Astrocyte (in vitro differentiated cells and primary cell): ENCODE measurements around the gene OLA1. TPM values are rescaled to one million over a fixed set of nuclear protein-coding genes. Genes with fewer than 3 reads are reported as not detected.

ENCODE experiments used
- DNase-seq: peaks from one replicate; pipeline ENCODE4 v3.0.0-alpha.2; 2010; ENCODE audit warnings: low read depth
- FAIRE-seq: peaks from 2 replicates; lab custom pipeline; 2011; peaks lifted over from hg19 to GRCh38; lab: Jason Lieb, UNC
- H2AFZ ChIP-seq: 2 replicates; pipeline ENCODE4 v1.6.0; 2012; ENCODE audit warnings: low read depth, low read length, inconsistent platforms
- H3K27ac ChIP-seq: 2 replicates; pipeline ENCODE4 v1.5.1; 2011; ENCODE audit warnings: low read depth, low read length, inconsistent platforms
- H3K27me3 ChIP-seq: 2 replicates; pipeline ENCODE4 v1.6.0; 2011; ENCODE audit warnings: low read length, inconsistent platforms; ENCODE audit not compliant: insufficient read depth
- H3K36me3 ChIP-seq: 2 replicates; pipeline ENCODE4 v1.5.1; 2011; ENCODE audit warnings: low read length, inconsistent platforms; ENCODE audit not compliant: insufficient read depth
- H3K4me1 ChIP-seq: 2 replicates; pipeline ENCODE4 v1.5.1; 2011; ENCODE audit warnings: low read length, inconsistent platforms; ENCODE audit not compliant: insufficient read depth
- H3K4me2 ChIP-seq: 2 replicates; pipeline ENCODE4 v1.6.0; 2012; ENCODE audit warnings: low read length, inconsistent platforms
- H3K4me3 ChIP-seq: 2 replicates; pipeline ENCODE4 v1.5.1; 2011; ENCODE audit warnings: low read depth, mild to moderate bottlenecking, low read length, inconsistent platforms; ENCODE audit not compliant: insufficient read depth
- H3K79me2 ChIP-seq: 2 replicates; pipeline ENCODE4 v1.6.0; 2012; ENCODE audit warnings: mild to moderate bottlenecking, low read length, inconsistent platforms; ENCODE audit not compliant: insufficient read depth
- H3K9ac ChIP-seq: 2 replicates; pipeline ENCODE4 v1.6.0; 2012; ENCODE audit warnings: mild to moderate bottlenecking, low read length, inconsistent platforms
- H3K9me3 ChIP-seq: 2 replicates; pipeline ENCODE4 v1.5.1; 2012; ENCODE audit warnings: low read depth, mild to moderate bottlenecking, low read length, inconsistent platforms; ENCODE audit not compliant: insufficient read depth
- H4K20me1 ChIP-seq: 2 replicates; pipeline ENCODE4 v1.6.0; 2012; ENCODE audit warnings: low read length, inconsistent platforms; ENCODE audit not compliant: insufficient read depth
- H3K27ac Mint-ChIP-seq: one replicate; pipeline ENCODE4 v1.8.0; 2021; ENCODE audit warnings: mild to moderate bottlenecking, mixed read lengths; ENCODE audit not compliant: unreplicated experiment
- H3K27me3 Mint-ChIP-seq: one replicate; pipeline ENCODE4 v1.8.0; 2021; ENCODE audit warnings: low read depth, mixed read lengths; ENCODE audit not compliant: unreplicated experiment
- H3K36me3 Mint-ChIP-seq: one replicate; pipeline ENCODE4 v1.8.0; 2021; ENCODE audit warnings: low read depth, mixed read lengths; ENCODE audit not compliant: unreplicated experiment
- H3K4me1 Mint-ChIP-seq: one replicate; pipeline ENCODE4 v1.8.0; 2021; ENCODE audit warnings: low read depth, mixed read lengths; ENCODE audit not compliant: unreplicated experiment
- H3K4me3 Mint-ChIP-seq: one replicate; pipeline ENCODE4 v1.8.0; 2021; ENCODE audit warnings: mild to moderate bottlenecking, moderate library complexity, mixed read lengths; ENCODE audit not compliant: unreplicated experiment
- H3K9me3 Mint-ChIP-seq: one replicate; pipeline ENCODE4 v1.8.0; 2021; ENCODE audit warnings: mild to moderate bottlenecking, mixed read lengths; ENCODE audit not compliant: unreplicated experiment
- CTCF ChIP-seq: IDR thresholded peaks from 2 replicates; pipeline ENCODE4 v1.5.1; 2011; ENCODE audit warnings: low read depth, mild to moderate bottlenecking, inconsistent platforms, low read length, moderate library complexity; ENCODE audit not compliant: insufficient read depth
- EZH2 ChIP-seq: IDR thresholded peaks from 2 replicates; pipeline ENCODE4 v1.6.1; 2012; ENCODE audit warnings: mild to moderate bottlenecking, low read length, inconsistent platforms; ENCODE audit not compliant: insufficient read depth
- total RNA-seq: library from RNA; stranded (reverse); gene quantifications from 2 replicates; pipeline ENCODE4 v1.2.1, GENCODE V29; 2021

OLA1 gene
- total RNA-seq, 1 donor from 2014 or later, result 104 TPM

GRCh38 chr2:174070281-174070680 is 178.1 kb downstream of the OLA1 start:
- Mint-ChIP-seq H3K27me3 (no peaks in the 10 kb centered on the region), H3K36me3 (peaks cover 5% of the 10 kb centered on the region), H3K4me3 (no peak overlapping the region), H3K27ac (no peak overlapping the region), H3K4me1 (no peaks in the 10 kb centered on the region), H3K9me3 (peaks cover 3% of the 10 kb centered on the region)
- Histone ChIP-seq H3K27ac (no peak overlapping the region), H3K9me3 (no peaks in the 10 kb centered on the region), H3K4me2 (no peak overlapping the region), H3K4me1 (no peaks in the 10 kb centered on the region), H3K4me3 (no peak overlapping the region), H3K27me3 (no peaks in the 10 kb centered on the region), H3K36me3 (peaks cover 2% of the 10 kb centered on the region), H4K20me1 (no peaks in the 10 kb centered on the region), H3K79me2 (no peaks in the 10 kb centered on the region), H2AFZ (no peak overlapping the region), H3K9ac (no peak overlapping the region)
- DNase-seq (no peak), FAIRE-seq (no peak)
- TF ChIP-seq EZH2, result no peak
- TF ChIP-seq CTCF, result no peak

GRCh38 chr2:174067815-174068214 is 180.5 kb downstream of the OLA1 start:
- H3K27ac Mint-ChIP-seq, result no peak overlapping the region
- Histone ChIP-seq H2AFZ (no peak overlapping the region), H3K4me1 (no peaks in the 10 kb centered on the region), H3K36me3 (no peaks in the 10 kb centered on the region), H3K4me2 (no peak overlapping the region), H3K4me3 (no peak overlapping the region), H4K20me1 (no peaks in the 10 kb centered on the region), H3K9ac (no peak overlapping the region), H3K9me3 (no peaks in the 10 kb centered on the region), H3K27me3 (no peaks in the 10 kb centered on the region), H3K27ac (no peak overlapping the region), H3K79me2 (no peaks in the 10 kb centered on the region)
- peaks cover 3% of the 10 kb centered on the region for H3K9me3 Mint-ChIP-seq
- no peaks in the 10 kb centered on the region for H3K4me1 Mint-ChIP-seq
- H3K27me3 Mint-ChIP-seq, result peaks cover 3% of the 10 kb centered on the region
- TF ChIP-seq EZH2, result no peak
- TF ChIP-seq CTCF, result no peak
- DNase-seq (no peak), FAIRE-seq (no peak)
- no peak overlapping the region for H3K4me3 Mint-ChIP-seq
- H3K36me3 Mint-ChIP-seq, result peaks cover 2% of the 10 kb centered on the region

- H2AFZ ChIP-seq, result no peak overlapping the region
- H3K9ac ChIP-seq, result no peak overlapping the region
- H3K27ac ChIP-seq, result no peak overlapping the region
- H3K4me3 ChIP-seq, result no peak overlapping the region
- no peak for FAIRE-seq
- TF ChIP-seq EZH2 (no peak), CTCF (no peak)
- H3K4me2 ChIP-seq, result no peak overlapping the region
- DNase-seq, result no peak
- peaks cover 3% of the 10 kb centered on the region for H3K27me3 Mint-ChIP-seq
- no peak overlapping the region for H3K27ac Mint-ChIP-seq
- peaks cover 3% of the 10 kb centered on the region for H3K9me3 Mint-ChIP-seq
- no peaks in the 10 kb centered on the region for H3K36me3 Mint-ChIP-seq
- H3K4me1 Mint-ChIP-seq, result no peaks in the 10 kb centered on the region
- no peaks in the 10 kb centered on the region for H3K9me3 ChIP-seq
- H3K79me2 ChIP-seq, result no peaks in the 10 kb centered on the region
- no peaks in the 10 kb centered on the region for H4K20me1 ChIP-seq
- H3K4me3 Mint-ChIP-seq, result no peak overlapping the region
- no peaks in the 10 kb centered on the region for H3K4me1 ChIP-seq
- H3K27me3 ChIP-seq, result no peaks in the 10 kb centered on the region
- H3K36me3 ChIP-seq, result no peaks in the 10 kb centered on the region
Observed at GRCh38 chr2:174066871-174067270, 181.5 kb downstream of the OLA1 start.
